Peyer's patch (tissue), 4 donors: ENCODE results near the gene CTAGE8. TPM values are rescaled to one million over a fixed set of nuclear protein-coding genes. Genes with fewer than 3 reads are reported as not detected.
A peak's percentile ranks its signal among the peaks of the same experiment; 100 is the strongest.
"Not testable (repeated sequence)": the region's sequence is repeated elsewhere in the genome, so short reads cannot be mapped to it uniquely, and the experiment has no call there.

ENCODE experiments used
- DNase-seq, 3 donors: peaks; one replicate each; pipeline ENCODE4 v3.0.0-alpha.2; 2017 to 2019
- H3K27ac ChIP-seq, 4 donors: fragments of 200-600 bp; sonication (generic); one replicate each; pipeline ENCODE4 v1.5.1; 2016 to 2019
- H3K27me3 ChIP-seq, 2 donors: fragments of 200-600 bp; sonication (generic); one replicate each; pipeline ENCODE4 v1.5.1; 2019
- H3K36me3 ChIP-seq, 3 donors: fragments of 200-600 bp; sonication (generic); one replicate each; pipeline ENCODE4 v1.5.1; 2016 to 2019
- H3K4me1 ChIP-seq, 4 donors: fragments of 200-600 bp; sonication (generic); one replicate each; pipeline ENCODE4 v1.5.1; 2016 to 2019
- H3K4me3 ChIP-seq, 4 donors: fragments of 200-600 bp; sonication (generic); 1 replicate in 3 of 4; 2 replicates in 1 of 4; pipeline ENCODE4 v1.5.1; 2016 to 2019; ENCODE audit warnings: mild to moderate bottlenecking in 1 of 4
- H3K9me3 ChIP-seq, 4 donors: fragments of 200-600 bp; sonication (generic); one replicate each; pipeline ENCODE4 v1.5.1; 2016 to 2019; ENCODE audit warnings: mild to moderate bottlenecking in 1 of 4
- total RNA-seq, 4 donors: library from RNA; depleted of rRNA; stranded (reverse); fragments of >200 nt; gene quantifications; one replicate each; pipeline ENCODE4 v1.1.0, GENCODE V29; 2016

The CTAGE8 gene, protein sequence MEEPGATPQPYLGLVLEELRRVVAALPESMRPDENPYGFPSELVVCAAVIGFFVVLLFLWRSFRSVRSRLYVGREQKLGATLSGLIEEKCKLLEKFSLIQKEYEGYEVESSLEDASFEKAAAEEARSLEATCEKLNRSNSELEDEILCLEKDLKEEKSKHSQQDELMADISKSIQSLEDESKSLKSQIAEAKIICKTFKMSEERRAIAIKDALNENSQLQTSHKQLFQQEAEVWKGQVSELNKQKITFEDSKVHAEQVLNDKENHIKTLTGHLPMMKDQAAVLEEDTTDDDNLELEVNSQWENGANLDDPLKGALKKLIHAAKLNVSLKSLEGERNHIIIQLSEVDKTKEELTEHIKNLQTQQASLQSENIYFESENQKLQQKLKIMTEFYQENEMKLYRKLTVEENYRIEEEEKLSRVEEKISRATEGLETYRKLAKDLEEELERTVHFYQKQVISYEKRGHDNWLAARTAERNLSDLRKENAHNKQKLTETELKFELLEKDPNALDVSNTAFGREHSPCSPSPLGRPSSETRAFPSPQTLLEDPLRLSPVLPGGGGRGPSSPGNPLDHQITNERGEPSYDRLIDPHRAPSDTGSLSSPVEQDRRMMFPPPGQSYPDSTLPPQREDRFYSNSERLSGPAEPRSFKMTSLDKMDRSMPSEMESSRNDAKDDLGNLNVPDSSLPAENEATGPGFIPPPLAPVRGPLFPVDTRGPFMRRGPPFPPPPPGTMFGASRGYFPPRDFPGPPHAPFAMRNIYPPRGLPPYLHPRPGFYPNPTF
- 10 to 100 TPM in 2 of 4 donors, 1 to 10 TPM in 1, not detected in 1; 6.5 to 13.5 (median 10.2) TPM for total RNA-seq

DNA sequence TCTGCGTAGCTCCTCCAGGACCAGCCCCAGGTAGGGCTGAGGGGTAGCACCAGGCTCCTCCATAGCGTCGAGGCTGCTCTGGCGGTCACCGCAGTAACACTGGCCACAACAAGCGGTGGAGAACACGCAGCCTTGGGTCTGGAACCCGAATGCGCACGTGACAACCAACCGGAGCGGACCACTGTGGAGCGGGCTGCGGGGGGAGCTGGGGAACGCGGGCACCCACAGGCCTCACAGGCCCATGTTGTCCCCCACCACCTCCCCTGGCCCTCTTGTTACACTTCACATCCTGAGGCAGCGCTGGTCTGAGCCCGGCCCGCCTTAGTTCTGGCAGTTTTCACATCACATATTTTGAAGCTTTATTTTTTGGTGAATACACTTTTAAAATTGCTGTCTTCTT, at the start of gene CTAGE8:
Gene CTAGE8, minus strand, starts transcription at position 101 of the 400 bp plus-strand sequence. Its CDS starts 38 bp downstream, at position 63.
- not testable (repeated sequence) for H3K27ac ChIP-seq, H3K27me3 ChIP-seq

DNA sequence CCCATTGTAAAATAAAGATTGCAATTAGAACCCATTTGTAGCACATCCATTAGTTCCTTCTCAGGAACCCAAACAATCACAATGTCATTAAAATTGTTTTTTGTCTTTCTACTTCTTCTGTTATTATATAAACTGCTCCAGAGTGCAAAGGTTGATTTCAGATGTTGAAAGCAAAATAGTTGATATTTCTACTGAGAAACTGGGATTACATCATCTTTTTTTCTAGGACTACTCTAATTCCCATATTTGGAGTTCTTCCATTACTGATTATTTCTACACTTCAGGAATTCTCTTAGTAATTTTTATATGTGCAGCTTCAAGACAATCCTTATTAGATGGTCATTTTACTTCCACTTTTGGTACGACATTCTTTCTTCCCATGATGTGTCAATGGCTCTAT, 48.4 kb upstream of the CTAGE8 start:
- not testable (repeated sequence) for DNase-seq

More for the DNA sequence above, at the start of gene CTAGE8:
- H3K4me1 ChIP-seq, H3K36me3 ChIP-seq, H3K4me3 ChIP-seq, DNase-seq, H3K9me3 ChIP-seq: not testable (repeated sequence)

DNA sequence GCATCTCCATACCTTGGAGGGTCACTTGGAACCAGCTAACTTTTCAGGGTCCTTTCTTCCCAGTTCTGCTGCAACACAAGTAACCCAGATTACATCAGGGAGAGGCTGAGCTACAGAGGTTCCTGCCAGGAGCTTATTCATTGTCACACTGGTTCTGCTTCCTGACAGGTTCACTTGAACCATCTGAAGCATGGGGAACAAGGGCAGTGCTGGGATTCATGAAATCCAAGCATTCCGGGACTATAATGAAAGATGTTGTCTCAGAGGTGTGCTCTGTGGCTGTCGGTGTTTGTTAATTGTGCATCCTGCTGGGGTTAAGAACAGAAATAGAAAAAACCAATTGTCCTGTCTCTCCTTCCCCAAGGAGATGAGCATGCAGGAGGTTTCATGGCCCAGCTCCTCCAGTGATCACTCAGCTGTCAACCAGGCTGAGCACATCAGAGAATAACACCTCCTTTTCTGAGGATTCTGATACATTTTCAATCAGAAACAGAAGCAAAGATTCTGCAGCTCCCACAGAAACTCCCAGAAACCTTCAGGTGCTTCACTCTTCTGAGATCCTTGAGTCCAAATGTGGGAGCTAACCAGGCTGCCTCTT, 42.9 kb upstream of the CTAGE8 start, which contains the start of gene OR2A1:
Gene OR2A1, plus strand, starts transcription at position 548 of the 598 bp plus-strand sequence. CDS start 5,706 bp downstream, outside the sequence.
- not testable (repeated sequence) for H3K9me3 ChIP-seq, H3K27ac ChIP-seq, H3K27me3 ChIP-seq, DNase-seq, H3K36me3 ChIP-seq, H3K4me1 ChIP-seq, H3K4me3 ChIP-seq

More for the DNA sequence above, 48.4 kb upstream of the CTAGE8 start:
- H3K27ac ChIP-seq, H3K4me1 ChIP-seq, H3K27me3 ChIP-seq, H3K9me3 ChIP-seq, H3K4me3 ChIP-seq, H3K36me3 ChIP-seq: not testable (repeated sequence)

DNA sequence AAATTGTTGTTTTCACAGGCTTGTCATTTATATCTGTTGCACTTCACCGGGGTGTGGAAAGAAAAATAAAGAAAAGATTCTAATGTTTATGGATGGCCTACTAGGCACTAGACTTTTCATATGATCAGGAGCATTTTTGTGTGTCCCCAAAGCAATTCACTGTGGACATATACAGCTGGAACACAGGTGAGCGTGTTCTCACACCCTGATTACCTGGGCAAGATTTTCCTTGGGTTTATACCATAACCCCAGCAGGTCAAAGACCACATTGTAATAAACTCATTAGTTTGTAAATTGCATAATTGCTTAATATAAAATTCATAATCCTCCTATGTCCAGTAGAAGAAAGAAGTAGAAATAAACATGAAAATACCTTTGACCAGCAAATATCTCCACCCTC, 42.1 kb upstream of the CTAGE8 start:
- H3K36me3 ChIP-seq, H3K4me3 ChIP-seq, H3K4me1 ChIP-seq, H3K27me3 ChIP-seq, H3K9me3 ChIP-seq, H3K27ac ChIP-seq, DNase-seq: not testable (repeated sequence)

DNA sequence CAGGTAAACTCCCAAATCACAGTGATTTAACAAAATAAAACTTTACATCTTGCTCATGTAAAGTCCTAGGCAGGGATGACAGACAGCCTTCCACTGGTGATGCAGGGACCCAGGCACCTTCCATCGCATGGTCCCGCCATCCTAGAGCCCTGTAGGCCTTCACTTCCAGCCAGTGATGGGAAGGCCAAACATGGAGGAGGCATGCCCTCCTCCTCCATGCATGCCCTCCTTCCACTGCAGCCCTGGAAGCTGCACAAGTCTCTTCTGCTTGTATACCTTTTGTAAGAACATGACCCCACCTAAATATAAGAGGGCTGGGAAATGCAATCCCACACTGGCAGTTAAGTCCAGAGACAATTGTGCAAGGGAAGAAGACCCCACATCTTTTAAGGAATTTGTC, 40.6 kb upstream of the CTAGE8 start:
- not testable (repeated sequence) for H3K27ac ChIP-seq, H3K27me3 ChIP-seq, H3K4me1 ChIP-seq, DNase-seq, H3K36me3 ChIP-seq, H3K4me3 ChIP-seq, H3K9me3 ChIP-seq

DNA sequence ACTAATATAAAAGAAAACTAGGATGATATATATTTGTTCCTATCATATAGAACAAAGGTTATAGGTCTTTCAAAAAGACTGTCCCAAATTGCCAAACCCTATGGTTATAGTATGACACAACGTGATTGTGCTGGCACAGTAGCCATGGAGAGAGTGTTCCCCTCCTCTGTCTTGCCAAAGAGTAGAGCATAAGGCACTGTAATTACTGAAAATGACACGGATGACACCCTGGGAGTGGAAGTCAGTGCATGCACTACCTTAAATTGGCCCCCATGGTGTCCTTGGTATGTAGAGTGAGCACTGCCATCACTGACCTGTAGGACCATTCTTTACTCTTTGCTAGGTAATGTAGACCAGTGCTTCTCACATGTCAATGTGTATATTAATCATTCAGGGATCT, 36.1 kb upstream of the CTAGE8 start:
- not testable (repeated sequence) for H3K36me3 ChIP-seq, H3K27me3 ChIP-seq, H3K4me3 ChIP-seq, H3K27ac ChIP-seq, DNase-seq, H3K4me1 ChIP-seq, H3K9me3 ChIP-seq

DNA sequence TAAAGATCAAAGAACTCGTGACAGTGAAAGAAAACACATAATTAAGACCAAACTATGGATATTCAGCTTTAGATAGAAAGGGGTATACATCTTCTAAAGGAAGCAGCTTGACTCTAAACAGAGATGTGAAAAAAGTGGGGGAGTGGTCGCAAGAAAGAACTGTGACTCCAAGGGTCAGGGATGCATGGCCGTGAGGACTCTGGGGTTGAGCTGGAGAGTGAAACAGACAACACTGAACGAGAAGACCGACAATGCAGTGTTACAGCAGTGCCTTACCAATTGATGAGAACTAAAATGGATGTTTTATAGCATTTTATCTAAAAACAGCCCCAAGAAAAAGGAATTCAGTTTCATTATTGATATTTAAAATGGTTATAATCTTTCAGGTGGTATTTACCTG, 34.5 kb upstream of the CTAGE8 start:
- H3K27me3 ChIP-seq, H3K27ac ChIP-seq, H3K9me3 ChIP-seq, H3K4me1 ChIP-seq, DNase-seq, H3K4me3 ChIP-seq, H3K36me3 ChIP-seq: not testable (repeated sequence)

DNA sequence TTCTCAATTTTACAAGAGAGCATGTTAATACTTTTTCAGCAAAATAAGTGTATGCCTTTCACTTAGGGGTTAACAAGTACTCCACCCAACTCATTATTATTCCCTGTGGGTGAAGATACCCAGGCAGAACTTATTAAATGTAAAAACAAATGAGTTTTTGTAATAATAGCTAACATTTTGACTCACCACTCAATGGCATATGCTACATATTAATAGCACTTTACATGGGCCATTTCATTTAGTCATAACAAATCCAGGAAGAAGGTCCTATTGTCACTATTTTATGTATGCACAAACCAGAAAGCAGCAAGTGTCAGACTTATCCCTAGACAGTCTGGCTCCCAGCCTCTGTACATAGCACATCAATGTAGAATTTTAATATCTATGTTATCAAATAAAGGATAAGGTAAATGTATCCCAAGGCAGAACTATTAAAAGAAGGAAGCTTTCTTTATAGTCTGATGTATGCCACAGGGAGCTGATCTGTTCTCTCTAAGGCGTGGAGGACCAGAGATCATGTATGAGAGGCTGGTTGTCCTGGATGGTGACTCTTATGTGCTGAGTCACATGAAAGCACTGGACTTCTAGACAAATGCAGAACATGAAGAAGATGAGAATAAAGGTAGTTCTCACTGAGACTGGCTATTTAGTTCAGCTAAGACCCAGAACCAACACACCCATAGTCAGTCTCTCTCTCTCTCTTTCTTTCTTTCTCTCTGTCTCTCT, 33.7 kb upstream of the CTAGE8 start:
- H3K9me3 ChIP-seq, H3K27ac ChIP-seq, DNase-seq, H3K4me1 ChIP-seq, H3K36me3 ChIP-seq, H3K4me3 ChIP-seq, H3K27me3 ChIP-seq: not testable (repeated sequence)

DNA sequence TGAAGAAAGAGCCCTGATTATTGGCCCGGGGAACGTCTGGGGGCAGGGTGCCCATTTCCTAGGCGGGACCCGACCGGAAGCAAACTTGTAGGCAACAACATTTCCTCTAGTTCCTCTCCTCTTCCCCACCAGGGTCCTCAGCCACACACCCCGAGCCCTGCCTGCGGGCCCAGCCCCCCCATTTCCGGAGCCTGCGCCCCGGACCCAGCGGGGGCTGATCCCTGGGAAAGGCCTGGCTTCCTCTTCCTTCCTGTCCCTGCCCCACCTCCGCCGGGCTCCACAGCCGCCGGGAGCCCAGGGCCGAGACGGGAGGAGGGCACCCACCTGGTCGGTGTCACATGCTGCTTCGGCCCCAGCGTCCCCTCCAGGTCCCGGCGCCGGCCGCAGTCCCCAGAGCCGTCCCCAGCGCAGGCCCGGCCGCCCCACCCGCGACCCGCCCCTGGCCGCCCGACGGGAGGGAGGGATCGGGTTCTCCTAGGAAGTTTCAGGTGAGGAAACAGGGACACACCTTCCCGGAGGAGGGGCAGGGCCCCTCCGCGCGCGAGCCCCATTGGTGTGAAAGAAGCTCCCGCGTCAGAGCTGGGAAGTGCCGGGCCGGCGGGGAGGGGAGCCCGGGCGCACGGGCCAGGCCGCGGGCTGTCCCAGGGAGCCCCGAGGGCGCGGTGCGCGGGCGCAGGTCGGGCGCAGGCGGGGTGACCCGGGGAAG, 24.9 kb upstream of the CTAGE8 start:
- peak overlapping the region in 2 of 4 donors; percentile 29 to 31 for H3K4me3 ChIP-seq
- not testable (repeated sequence) for H3K9me3 ChIP-seq, H3K4me1 ChIP-seq, H3K36me3 ChIP-seq, H3K27ac ChIP-seq, H3K27me3 ChIP-seq
- peak in 1 of 3 donors; percentile 47 for DNase-seq

DNA sequence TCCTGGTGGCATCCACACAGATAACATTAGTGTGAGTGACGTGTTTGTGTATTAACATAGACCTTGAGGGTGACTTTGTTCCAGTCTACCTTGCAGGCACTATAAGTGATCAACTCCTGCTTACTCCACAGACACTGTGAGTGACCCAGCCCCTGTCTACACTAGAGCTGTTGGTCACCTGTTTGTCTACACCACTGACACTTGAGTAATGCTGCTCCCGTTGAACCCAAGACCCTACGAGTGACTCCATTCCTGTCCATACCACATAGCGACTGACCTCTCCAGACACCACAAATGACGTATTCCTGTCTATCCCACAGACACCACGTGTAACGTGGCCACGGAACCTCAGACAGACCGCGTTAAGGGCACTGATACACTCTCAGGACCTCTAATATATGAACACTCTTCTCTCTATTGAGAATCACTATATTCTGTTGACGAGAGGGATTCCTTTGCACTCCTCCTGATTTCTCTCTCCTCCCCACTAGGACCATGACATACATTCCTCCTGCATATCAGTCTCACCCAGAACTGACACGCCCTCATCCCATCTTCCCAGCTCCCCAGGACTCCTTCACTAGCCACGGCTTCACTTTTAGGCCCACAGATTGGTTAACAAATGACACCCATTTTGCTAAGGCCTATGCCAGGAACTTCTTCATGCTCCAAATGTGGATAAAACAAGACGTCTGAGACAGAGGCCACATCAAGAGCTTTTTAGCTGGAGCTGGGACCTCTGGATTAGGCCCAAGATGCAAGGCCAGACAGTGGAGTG, 23.5 kb upstream of the CTAGE8 start:
- not testable (repeated sequence) for DNase-seq, H3K36me3 ChIP-seq, H3K27me3 ChIP-seq, H3K4me1 ChIP-seq, H3K27ac ChIP-seq, H3K9me3 ChIP-seq, H3K4me3 ChIP-seq

DNA sequence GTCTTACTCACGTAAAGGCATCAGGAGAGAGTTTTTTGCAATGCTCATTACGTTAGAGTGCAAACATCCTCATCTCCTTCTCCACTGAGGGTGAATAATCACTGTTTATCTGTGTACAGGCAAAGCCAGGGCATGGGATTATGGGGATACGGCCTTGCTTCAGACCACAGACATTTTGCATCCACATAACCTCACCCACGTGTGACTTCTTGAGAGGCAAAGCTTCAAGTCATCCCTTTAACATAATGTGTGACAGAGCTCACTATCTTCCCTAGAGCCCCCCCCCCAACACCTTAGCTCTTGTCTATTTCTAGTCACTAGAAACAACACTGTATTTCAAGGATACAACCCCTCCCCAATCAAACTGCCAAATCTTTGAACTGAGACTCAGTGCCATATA, 22.5 kb upstream of the CTAGE8 start:
- H3K4me1 ChIP-seq, H3K36me3 ChIP-seq, DNase-seq, H3K9me3 ChIP-seq, H3K27me3 ChIP-seq, H3K27ac ChIP-seq, H3K4me3 ChIP-seq: not testable (repeated sequence)

DNA sequence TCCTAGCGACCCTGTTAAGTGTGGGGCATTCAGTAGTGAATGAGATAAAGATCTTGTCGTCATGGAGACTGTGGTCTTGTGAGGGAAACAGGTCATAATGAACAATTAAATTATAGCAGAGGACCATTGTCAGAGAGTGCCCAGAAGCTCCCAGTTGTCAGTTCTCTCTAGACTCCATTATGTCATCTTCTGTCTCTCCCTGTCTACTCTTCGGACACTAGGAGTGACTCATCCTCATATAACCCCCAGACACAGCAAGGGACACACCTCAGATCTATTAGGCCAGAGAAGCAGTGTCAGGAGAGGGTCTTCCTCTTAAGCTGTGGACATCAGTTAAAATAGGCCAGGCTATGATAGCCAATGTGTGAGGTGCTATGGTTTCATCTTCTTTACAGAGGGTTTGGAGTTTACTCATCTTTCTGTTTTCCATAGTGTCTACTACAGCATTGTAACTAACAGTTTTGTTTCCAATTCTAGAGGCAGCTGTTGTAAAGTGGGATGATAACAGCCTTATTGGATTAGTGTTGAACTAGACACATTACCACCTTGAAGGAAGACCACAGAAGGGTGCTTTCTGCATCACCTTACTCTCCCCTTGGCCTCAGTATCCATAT, 18.2 kb upstream of the CTAGE8 start:
- DNase-seq, H3K4me1 ChIP-seq, H3K9me3 ChIP-seq, H3K27ac ChIP-seq, H3K36me3 ChIP-seq, H3K4me3 ChIP-seq, H3K27me3 ChIP-seq: not testable (repeated sequence)

DNA sequence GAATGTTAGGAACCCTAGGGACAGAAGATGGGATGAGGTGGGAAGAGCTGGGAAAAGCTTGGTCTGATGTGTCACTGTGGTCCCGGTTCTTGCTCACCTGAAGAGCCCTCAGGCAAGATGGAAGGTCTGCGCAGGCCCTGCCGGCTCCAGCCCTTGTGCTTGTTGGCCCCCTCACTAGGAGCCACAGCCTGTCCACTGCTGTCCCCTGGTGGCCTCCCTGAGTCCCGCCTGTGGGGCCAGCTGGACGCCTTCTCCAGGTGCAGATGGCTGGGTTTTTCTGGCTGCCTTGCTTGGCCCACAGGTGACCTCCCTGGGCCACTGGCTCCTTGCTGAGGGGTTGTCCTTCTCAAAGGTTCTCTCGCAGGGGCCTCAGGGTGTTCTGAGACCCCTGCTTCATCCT, 14.6 kb upstream of the CTAGE8 start:
- H3K27ac ChIP-seq: not testable (repeated sequence)

More for the DNA sequence above, 14.6 kb upstream of the CTAGE8 start:
- not testable (repeated sequence) for H3K4me3 ChIP-seq, H3K36me3 ChIP-seq, DNase-seq, H3K4me1 ChIP-seq, H3K27me3 ChIP-seq, H3K9me3 ChIP-seq
